HG03025 (cell line): ENCODE measurements around the gene GTPBP2.
A peak's percentile ranks its signal among the peaks of the same experiment; 100 is the strongest.

Experiments
- ATAC-seq: cut with Tn5 transposase; IDR thresholded peaks from one replicate; pipeline ENCODE4 v1.9.1; 2021; ENCODE audit warnings: mild to moderate bottlenecking, moderate library complexity; ENCODE audit not compliant: unreplicated experiment, low FRiP score

Gene GTPBP2

GRCh38 chr6:43629104-43629504 lies at the start of gene GTPBP2:
TSS of gene GTPBP2 (minus strand) at chr6:43629264. CDS start at chr6:43629162, 102 bp downstream.
- peak; percentile 64 for ATAC-seq

GRCh38 chr6:43678341-43678740 lies 49.3 kb upstream of the GTPBP2 start:
- ATAC-seq, result no peak

GRCh38 chr6:43677759-43678158 lies 48.7 kb upstream of the GTPBP2 start:
- no peak for ATAC-seq

- ATAC-seq, result no peak
These were observed 48.0 kb upstream of the GTPBP2 start for GRCh38 chr6:43676962-43677606.

GRCh38 chr6:43674921-43675320 lies 45.9 kb upstream of the GTPBP2 start:
- ATAC-seq, result no peak

GRCh38 chr6:43674291-43674690 lies 45.2 kb upstream of the GTPBP2 start:
- no peak for ATAC-seq

GRCh38 chr6:43673444-43674084 lies 44.5 kb upstream of the GTPBP2 start:
- ATAC-seq, result no peak

- ATAC-seq, result no peak
These were observed 43.0 kb upstream of the GTPBP2 start for GRCh38 chr6:43671801-43672690.

- no peak for ATAC-seq
These were observed 42.1 kb upstream of the GTPBP2 start for GRCh38 chr6:43671011-43671800.

- no peak for ATAC-seq
These were observed 41.5 kb upstream of the GTPBP2 start for GRCh38 chr6:43670623-43670986.

GRCh38 chr6:43669922-43670622 lies 41.0 kb upstream of the GTPBP2 start:
- no peak for ATAC-seq

- ATAC-seq, result no peak
These were observed 40.2 kb upstream of the GTPBP2 start for GRCh38 chr6:43669050-43669921.

GRCh38 chr6:43668151-43669028 lies 39.3 kb upstream of the GTPBP2 start:
- no peak for ATAC-seq

GRCh38 chr6:43667245-43668150 lies 38.4 kb upstream of the GTPBP2 start:
- no peak for ATAC-seq

GRCh38 chr6:43666196-43666920 lies 37.3 kb upstream of the GTPBP2 start:
- ATAC-seq, result no peak

GRCh38 chr6:43665376-43665775 lies 36.3 kb upstream of the GTPBP2 start:
- no peak for ATAC-seq
